ENCODE measurements around the gene ACACB.

The ACACB gene

GRCh38 chr12:109275173-109275572 is 158.8 kb downstream of the ACACB start:
- Histone ChIP-seq H3K27me3 (ENCODE audit: control insufficient read depth, insufficient read depth, low read length) (peaks cover 26% of the 10 kb centered on the region), H3K36me3 (ENCODE audit: insufficient read depth, low read length) (no peaks in the 10 kb centered on the region), H3K4me3 (ENCODE audit: low read length) (no peak overlapping the region), H3K9ac (ENCODE audit: low read depth, low read length) (no peak overlapping the region), H3K4me2 (ENCODE audit: low read length) (no peak overlapping the region), H3K4me1 (ENCODE audit: control insufficient read depth, insufficient read depth, low read length) (no peaks in the 10 kb centered on the region), H3K9me3 (replicated peaks; ENCODE audit: low read length) (no peaks in the 10 kb centered on the region)

GRCh38 chr12:109276160-109276559 is 159.8 kb downstream of the ACACB start:
- H3K4me3 ChIP-seq (ENCODE audit: low read length) = no peak overlapping the region
- no peaks in the 10 kb centered on the region for H3K36me3 ChIP-seq (ENCODE audit: insufficient read depth, low read length)
- H3K9ac ChIP-seq (ENCODE audit: low read depth, low read length) = no peak overlapping the region
- H3K4me1 ChIP-seq (ENCODE audit: control insufficient read depth, insufficient read depth, low read length) = no peaks in the 10 kb centered on the region
- no peaks in the 10 kb centered on the region for H3K9me3 ChIP-seq (replicated peaks; ENCODE audit: low read length)
- H3K27me3 ChIP-seq (ENCODE audit: control insufficient read depth, insufficient read depth, low read length) = peaks cover 30% of the 10 kb centered on the region
- no peak overlapping the region for H3K4me2 ChIP-seq (ENCODE audit: low read length)

DNA sequence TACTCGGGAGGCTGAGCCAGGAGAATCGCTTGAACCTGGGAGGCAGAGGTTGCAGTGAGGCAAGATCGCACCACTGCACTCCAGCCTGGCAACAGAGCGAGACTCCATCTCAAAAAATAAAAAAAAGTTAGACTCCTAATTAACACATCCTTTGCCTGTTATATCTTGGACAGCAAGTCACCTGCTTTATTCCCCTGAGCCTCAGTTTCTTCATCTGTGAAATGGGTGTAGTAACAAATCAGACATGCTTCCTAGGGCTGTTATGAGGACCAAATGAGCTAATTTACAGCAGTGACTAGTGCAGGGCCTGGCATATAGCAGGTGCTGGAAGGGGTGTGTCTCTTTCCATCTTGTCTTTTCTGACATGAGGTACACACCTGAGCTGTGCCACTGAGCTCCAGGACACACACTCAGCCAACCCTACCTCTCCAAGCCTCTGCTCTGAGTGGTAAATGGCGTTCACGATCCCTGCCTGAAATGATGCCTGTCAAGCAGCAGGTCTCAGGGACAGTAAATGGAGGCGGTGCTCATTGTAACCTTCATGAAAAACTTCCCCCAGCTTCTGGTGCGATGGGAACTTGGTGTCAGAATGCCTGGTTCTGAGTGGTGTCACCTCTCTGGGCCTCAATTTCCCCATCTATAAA is 161.0 kb downstream of the ACACB start:
- H3K9ac ChIP-seq (ENCODE audit: low read depth, low read length) = no peak overlapping the region
- no peaks in the 10 kb centered on the region for H3K4me1 ChIP-seq (ENCODE audit: control insufficient read depth, insufficient read depth, low read length)
- H3K4me2 ChIP-seq (ENCODE audit: low read length) = no peak overlapping the region
- no peaks in the 10 kb centered on the region for H3K36me3 ChIP-seq (ENCODE audit: insufficient read depth, low read length)
- no peaks in the 10 kb centered on the region for H3K9me3 ChIP-seq (replicated peaks; ENCODE audit: low read length)
- peaks cover 30% of the 10 kb centered on the region for H3K27me3 ChIP-seq (ENCODE audit: control insufficient read depth, insufficient read depth, low read length)
- no peak overlapping the region for H3K4me3 ChIP-seq (ENCODE audit: low read length)

GRCh38 chr12:109277899-109278762 is 161.7 kb downstream of the ACACB start:
- Histone ChIP-seq H3K9ac (ENCODE audit: low read depth, low read length) (no peak overlapping the region), H3K4me1 (ENCODE audit: control insufficient read depth, insufficient read depth, low read length) (no peaks in the 10 kb centered on the region), H3K9me3 (replicated peaks; ENCODE audit: low read length) (no peaks in the 10 kb centered on the region), H3K4me2 (ENCODE audit: low read length) (no peak overlapping the region), H3K36me3 (ENCODE audit: insufficient read depth, low read length) (no peaks in the 10 kb centered on the region), H3K4me3 (ENCODE audit: low read length) (no peak overlapping the region), H3K27me3 (ENCODE audit: control insufficient read depth, insufficient read depth, low read length) (peaks cover 30% of the 10 kb centered on the region)

DNA sequence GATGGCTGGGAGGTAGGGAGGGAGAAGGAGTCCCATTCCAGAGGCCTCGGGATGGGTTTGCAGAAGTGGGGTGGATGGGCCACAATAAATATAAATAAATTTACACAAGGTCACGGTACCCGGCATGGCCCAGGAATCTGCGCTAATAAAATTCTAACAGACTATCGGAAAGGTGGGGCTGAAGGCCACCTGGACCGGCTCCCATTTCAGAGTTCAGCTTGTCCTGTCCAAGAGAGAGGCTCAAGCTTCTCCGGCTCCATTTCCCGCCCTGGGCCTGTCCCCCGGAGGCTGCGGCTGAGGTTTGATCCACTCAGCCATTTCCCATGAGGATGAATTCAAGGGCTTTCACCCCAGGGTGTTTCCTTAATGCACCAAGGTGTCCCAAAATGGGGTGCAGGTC is 162.5 kb downstream of the ACACB start:
- H3K4me3 ChIP-seq (ENCODE audit: low read length) = no peak overlapping the region
- no peaks in the 10 kb centered on the region for H3K36me3 ChIP-seq (ENCODE audit: insufficient read depth, low read length)
- no peak overlapping the region for H3K4me2 ChIP-seq (ENCODE audit: low read length)
- no peaks in the 10 kb centered on the region for H3K4me1 ChIP-seq (ENCODE audit: control insufficient read depth, insufficient read depth, low read length)
- H3K27me3 ChIP-seq (ENCODE audit: control insufficient read depth, insufficient read depth, low read length) = peaks cover 30% of the 10 kb centered on the region
- no peaks in the 10 kb centered on the region for H3K9me3 ChIP-seq (replicated peaks; ENCODE audit: low read length)
- no peak overlapping the region for H3K9ac ChIP-seq (ENCODE audit: low read depth, low read length)

DNA sequence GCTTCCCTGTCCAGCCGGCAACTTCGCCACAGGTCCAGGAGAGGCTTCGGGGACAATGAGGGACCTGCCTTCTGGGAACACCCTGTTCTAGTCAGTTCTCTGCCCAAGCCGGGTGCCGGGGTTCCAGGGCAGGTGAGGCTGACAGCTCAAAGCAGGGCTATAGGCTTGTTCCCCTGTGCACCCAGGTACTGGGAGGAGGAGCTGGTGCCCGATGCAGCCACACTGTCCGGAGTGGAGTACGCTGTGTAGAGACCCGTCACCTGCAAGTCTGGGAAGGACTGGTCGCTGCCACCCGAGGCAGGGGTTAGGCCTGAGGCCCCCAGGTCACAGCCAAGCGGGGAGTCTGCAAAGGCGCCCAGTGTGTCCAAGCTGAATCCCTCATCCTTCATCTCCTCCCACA is 163.1 kb downstream of the ACACB start:
- no peaks in the 10 kb centered on the region for H3K9me3 ChIP-seq (replicated peaks; ENCODE audit: low read length)
- H3K4me2 ChIP-seq (ENCODE audit: low read length) = no peak overlapping the region
- H3K9ac ChIP-seq (ENCODE audit: low read depth, low read length) = no peak overlapping the region
- H3K36me3 ChIP-seq (ENCODE audit: insufficient read depth, low read length) = no peaks in the 10 kb centered on the region
- no peak overlapping the region for H3K4me3 ChIP-seq (ENCODE audit: low read length)
- H3K4me1 ChIP-seq (ENCODE audit: control insufficient read depth, insufficient read depth, low read length) = no peaks in the 10 kb centered on the region
- peaks cover 30% of the 10 kb centered on the region for H3K27me3 ChIP-seq (ENCODE audit: control insufficient read depth, insufficient read depth, low read length)

DNA sequence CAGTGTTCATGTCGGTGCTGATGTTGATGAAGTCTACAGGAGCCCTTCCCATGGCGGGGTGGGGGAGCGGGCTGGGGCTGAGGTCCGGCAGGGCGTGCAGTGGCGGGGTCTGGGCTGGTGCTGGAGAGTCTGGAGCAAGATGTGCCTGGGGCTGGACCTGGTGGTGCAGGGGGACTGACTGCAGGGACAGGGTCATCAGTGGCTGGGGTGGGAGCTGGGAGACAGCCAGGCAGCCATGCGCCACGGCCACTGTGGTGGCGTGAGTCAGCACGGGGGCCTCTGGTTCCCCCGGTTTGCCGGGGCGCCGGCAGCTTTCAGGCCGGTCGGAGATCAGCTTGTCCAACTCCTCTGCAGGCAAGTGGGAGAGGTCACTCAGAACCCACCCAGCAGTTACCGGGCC is 165.1 kb downstream of the ACACB start:
- Histone ChIP-seq H3K9ac (ENCODE audit: low read depth, low read length) (no peak overlapping the region), H3K36me3 (ENCODE audit: insufficient read depth, low read length) (no peaks in the 10 kb centered on the region), H3K4me3 (ENCODE audit: low read length) (no peak overlapping the region), H3K4me1 (ENCODE audit: control insufficient read depth, insufficient read depth, low read length) (no peaks in the 10 kb centered on the region), H3K27me3 (ENCODE audit: control insufficient read depth, insufficient read depth, low read length) (peaks cover 26% of the 10 kb centered on the region), H3K9me3 (replicated peaks; ENCODE audit: low read length) (no peaks in the 10 kb centered on the region), H3K4me2 (ENCODE audit: low read length) (no peak overlapping the region)

DNA sequence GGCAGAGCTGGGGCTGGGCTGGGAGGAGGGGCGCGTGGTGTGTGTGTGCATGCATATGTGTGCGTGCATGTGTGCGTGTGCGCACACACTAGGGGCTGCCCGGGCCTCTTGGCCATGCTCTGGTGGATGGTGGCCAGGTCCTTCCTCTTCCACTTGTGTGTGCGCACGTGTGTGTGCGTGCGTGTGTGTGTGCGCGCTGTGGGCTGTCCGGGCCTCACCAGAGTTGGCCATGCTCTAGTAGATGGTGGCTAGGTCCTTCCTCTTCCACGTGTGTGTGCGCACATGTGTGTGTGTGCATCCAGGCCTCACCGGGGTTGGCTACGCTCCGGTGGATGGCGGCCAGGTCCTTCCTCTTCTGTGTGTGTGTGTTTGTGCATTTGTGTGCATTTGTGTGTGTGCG is 168.0 kb downstream of the ACACB start:
- Histone ChIP-seq H3K9me3 (replicated peaks; ENCODE audit: low read length) (no peaks in the 10 kb centered on the region), H3K36me3 (ENCODE audit: insufficient read depth, low read length) (no peaks in the 10 kb centered on the region), H3K4me2 (ENCODE audit: low read length) (no peak overlapping the region), H3K4me1 (ENCODE audit: control insufficient read depth, insufficient read depth, low read length) (no peaks in the 10 kb centered on the region), H3K27me3 (ENCODE audit: control insufficient read depth, insufficient read depth, low read length) (peaks cover 6% of the 10 kb centered on the region), H3K9ac (ENCODE audit: low read depth, low read length) (no peak overlapping the region), H3K4me3 (ENCODE audit: low read length) (no peak overlapping the region)

DNA sequence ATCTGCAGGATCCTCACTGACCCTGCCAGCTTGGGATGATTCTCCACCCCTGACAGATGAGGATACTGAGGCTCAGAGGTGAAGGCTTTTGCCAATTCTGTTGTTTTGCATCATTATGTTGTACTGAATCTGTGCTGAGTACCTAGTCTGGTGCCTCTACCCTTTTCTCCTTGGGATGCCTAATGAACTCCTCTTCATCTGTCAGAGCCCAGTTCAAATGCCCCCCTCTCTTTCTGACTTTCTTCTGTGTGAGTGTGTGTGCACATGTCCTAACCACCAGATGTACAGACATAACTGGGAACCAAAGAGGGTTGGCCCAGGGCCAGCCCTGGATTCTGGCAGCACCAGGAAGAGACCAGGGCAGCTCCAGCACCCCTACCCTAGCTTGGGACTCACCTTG is 169.9 kb downstream of the ACACB start:
- no peaks in the 10 kb centered on the region for H3K36me3 ChIP-seq (ENCODE audit: insufficient read depth, low read length)
- H3K4me3 ChIP-seq (ENCODE audit: low read length) = no peak overlapping the region
- H3K4me2 ChIP-seq (ENCODE audit: low read length) = no peak overlapping the region
- no peaks in the 10 kb centered on the region for H3K27me3 ChIP-seq (ENCODE audit: control insufficient read depth, insufficient read depth, low read length)
- H3K9ac ChIP-seq (ENCODE audit: low read depth, low read length) = no peak overlapping the region
- peaks cover 3% of the 10 kb centered on the region for H3K4me1 ChIP-seq (ENCODE audit: control insufficient read depth, insufficient read depth, low read length)
- H3K9me3 ChIP-seq (replicated peaks; ENCODE audit: low read length) = no peaks in the 10 kb centered on the region

DNA sequence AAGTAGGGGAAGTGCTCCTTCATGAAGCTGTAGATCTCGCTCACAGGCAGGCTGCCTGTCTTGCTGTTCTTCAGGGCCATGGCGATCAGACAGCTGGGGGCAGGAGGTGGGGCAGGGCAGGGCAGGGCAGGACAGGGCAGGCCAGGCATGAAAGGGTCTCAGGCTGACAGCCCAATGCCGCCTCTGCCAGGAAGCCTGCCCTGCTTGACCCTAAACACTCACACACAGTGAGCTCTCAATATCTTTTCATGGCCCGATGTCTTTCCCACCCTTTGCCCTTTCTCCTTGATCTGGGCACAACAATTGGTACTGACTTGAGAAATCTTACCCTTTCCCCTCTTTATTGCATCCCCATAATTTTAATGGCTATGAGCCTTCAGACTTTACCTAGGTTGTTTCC is 170.3 kb downstream of the ACACB start:
- peaks cover 5% of the 10 kb centered on the region for H3K4me1 ChIP-seq (ENCODE audit: control insufficient read depth, insufficient read depth, low read length)
- H3K4me3 ChIP-seq (ENCODE audit: low read length) = no peak overlapping the region
- H3K27me3 ChIP-seq (ENCODE audit: control insufficient read depth, insufficient read depth, low read length) = no peaks in the 10 kb centered on the region
- H3K9ac ChIP-seq (ENCODE audit: low read depth, low read length) = no peak overlapping the region
- H3K36me3 ChIP-seq (ENCODE audit: insufficient read depth, low read length) = no peaks in the 10 kb centered on the region
- H3K9me3 ChIP-seq (replicated peaks; ENCODE audit: low read length) = no peaks in the 10 kb centered on the region
- H3K4me2 ChIP-seq (ENCODE audit: low read length) = no peak overlapping the region

- H3K9me3 ChIP-seq (replicated peaks; ENCODE audit: low read length) = no peaks in the 10 kb centered on the region
- H3K36me3 ChIP-seq (ENCODE audit: insufficient read depth, low read length) = no peaks in the 10 kb centered on the region
- H3K4me3 ChIP-seq (ENCODE audit: low read length) = no peak overlapping the region
- H3K4me2 ChIP-seq (ENCODE audit: low read length) = no peak overlapping the region
- H3K4me1 ChIP-seq (ENCODE audit: control insufficient read depth, insufficient read depth, low read length) = peaks cover 5% of the 10 kb centered on the region
- no peak overlapping the region for H3K9ac ChIP-seq (ENCODE audit: low read depth, low read length)
- no peaks in the 10 kb centered on the region for H3K27me3 ChIP-seq (ENCODE audit: control insufficient read depth, insufficient read depth, low read length)
Observed at GRCh38 chr12:109287181-109287580, 170.8 kb downstream of the ACACB start.
